MCF 10A (cell line): ENCODE results near the gene WDFY3. TPM values are rescaled to one million over a fixed set of nuclear protein-coding genes. Genes with fewer than 3 reads are reported as not detected.

Experiments
- BruUV-seq: library from RNA; stranded (reverse); fragments of 400-500 nt; replicated peaks from 2 replicates; lab custom pipeline; 2021; lab: Mats Ljungman, UMichigan
- CTCF ChIA-PET: fragments of 300-600 bp; sonication (Branson Sonifier 250); formaldehyde crosslinking; extraction: SDS; loops from one replicate; lab custom pipeline; 2021; ENCODE audit warnings: antibody characterized with exemption, inconsistent platforms; lab: Yijun Ruan, JAX
- POLR2A ChIA-PET: fragments of 300-600, 350-650 bp; sonication (Branson Sonifier 250); formaldehyde crosslinking; extraction: SDS; loops from one replicate; lab custom pipeline; 2020; ENCODE audit warnings: antibody characterized with exemption, inconsistent platforms; lab: Yijun Ruan, JAX
- DNase-seq: peaks from one replicate; pipeline ENCODE4 v3.0.0-alpha.2; 2018; ENCODE audit not compliant: unreplicated experiment
- H3K27ac Mint-ChIP-seq: one replicate; pipeline ENCODE4 v1.8.0; 2022; ENCODE audit warnings: mild to moderate bottlenecking, low read depth, mixed read lengths; ENCODE audit not compliant: unreplicated experiment
- H3K27me3 Mint-ChIP-seq: one replicate; pipeline ENCODE4 v1.8.0; 2022; ENCODE audit warnings: mixed read lengths; ENCODE audit not compliant: insufficient read depth, unreplicated experiment
- H3K36me3 Mint-ChIP-seq: one replicate; pipeline ENCODE4 v1.8.0; 2022; ENCODE audit warnings: mild to moderate bottlenecking, moderate library complexity, mixed read lengths; ENCODE audit not compliant: insufficient read depth, unreplicated experiment
- H3K4me1 Mint-ChIP-seq: one replicate; pipeline ENCODE4 v1.8.0; 2022; ENCODE audit warnings: mixed read lengths; ENCODE audit not compliant: insufficient read depth, unreplicated experiment
- H3K4me3 Mint-ChIP-seq: one replicate; pipeline ENCODE4 v1.8.0; 2022; ENCODE audit warnings: mild to moderate bottlenecking, moderate library complexity, mixed read lengths; ENCODE audit not compliant: unreplicated experiment
- H3K9me3 Mint-ChIP-seq: one replicate; pipeline ENCODE4 v1.8.0; 2022; ENCODE audit warnings: mixed read lengths; ENCODE audit not compliant: unreplicated experiment
- intact Hi-C: fragments of 100-400 bp; cut with micrococcal nuclease; formaldehyde crosslinking; loops from 2 replicates; pipeline ENCODE4 v1.14.1; 2022
- total RNA-seq: library from RNA; stranded (reverse); gene quantifications from 2 replicates; pipeline ENCODE4 v1.2.3, GENCODE V29; 2022
- TF ChIP-seq, protein P1 (sequence below): fragments of 200-600 bp; IDR thresholded peaks from one replicate; pipeline ENCODE4 v1.8.0; 2022; ENCODE audit warnings: antibody characterized with exemption, mild to moderate bottlenecking; ENCODE audit not compliant: unreplicated experiment

Gene WDFY3
- total RNA-seq, 1 experiment from 2014 or later, result 90.7 TPM

DNA sequence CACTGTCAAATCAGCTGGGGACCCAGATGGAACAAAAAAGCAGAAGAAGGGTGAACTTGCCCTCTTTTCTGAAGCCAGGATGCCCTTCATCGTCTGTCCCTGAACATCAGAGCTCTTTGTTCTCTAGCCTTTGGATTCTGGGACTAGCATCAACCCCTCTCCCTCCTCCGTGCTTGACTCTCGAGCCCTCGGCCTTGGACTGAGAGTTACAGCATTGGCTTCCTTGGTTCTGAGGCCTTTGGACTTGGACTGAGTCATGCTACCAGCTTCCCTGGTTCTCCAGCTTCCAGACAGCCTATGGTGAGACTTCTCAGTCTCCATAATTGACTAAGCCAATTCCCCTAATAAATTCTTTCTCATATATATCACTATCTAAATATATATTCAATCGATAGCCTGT, 38.4 kb downstream of the WDFY3 start:
- Mint-ChIP-seq H3K27me3 (no peaks in the 10 kb centered on the region), H3K4me1 (peaks cover 7% of the 10 kb centered on the region), H3K36me3 (peaks cover 9% of the 10 kb centered on the region), H3K4me3 (no peak overlapping the region), H3K9me3 (no peaks in the 10 kb centered on the region), H3K27ac (no peak overlapping the region)
- intact Hi-C loops, result no loop called here
- ChIA-PET POLR2A (interaction anchor here (0.9 kb wide), 1 partner anchor 10 kb away, joined by 3 read pairs; no protein-coding TSS in a partner anchor), CTCF (interaction anchor here (0.6 to 1.5 kb wide), 3 partner anchors 8 to 156 kb away, joined by 3 to 6 read pairs (median 3); no protein-coding TSS in a partner anchor)
- TF ChIP-seq, protein P1, sequence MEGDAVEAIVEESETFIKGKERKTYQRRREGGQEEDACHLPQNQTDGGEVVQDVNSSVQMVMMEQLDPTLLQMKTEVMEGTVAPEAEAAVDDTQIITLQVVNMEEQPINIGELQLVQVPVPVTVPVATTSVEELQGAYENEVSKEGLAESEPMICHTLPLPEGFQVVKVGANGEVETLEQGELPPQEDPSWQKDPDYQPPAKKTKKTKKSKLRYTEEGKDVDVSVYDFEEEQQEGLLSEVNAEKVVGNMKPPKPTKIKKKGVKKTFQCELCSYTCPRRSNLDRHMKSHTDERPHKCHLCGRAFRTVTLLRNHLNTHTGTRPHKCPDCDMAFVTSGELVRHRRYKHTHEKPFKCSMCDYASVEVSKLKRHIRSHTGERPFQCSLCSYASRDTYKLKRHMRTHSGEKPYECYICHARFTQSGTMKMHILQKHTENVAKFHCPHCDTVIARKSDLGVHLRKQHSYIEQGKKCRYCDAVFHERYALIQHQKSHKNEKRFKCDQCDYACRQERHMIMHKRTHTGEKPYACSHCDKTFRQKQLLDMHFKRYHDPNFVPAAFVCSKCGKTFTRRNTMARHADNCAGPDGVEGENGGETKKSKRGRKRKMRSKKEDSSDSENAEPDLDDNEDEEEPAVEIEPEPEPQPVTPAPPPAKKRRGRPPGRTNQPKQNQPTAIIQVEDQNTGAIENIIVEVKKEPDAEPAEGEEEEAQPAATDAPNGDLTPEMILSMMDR, result no peak
- no peak for DNase-seq
- BruUV-seq, result no TSS peak

DNA sequence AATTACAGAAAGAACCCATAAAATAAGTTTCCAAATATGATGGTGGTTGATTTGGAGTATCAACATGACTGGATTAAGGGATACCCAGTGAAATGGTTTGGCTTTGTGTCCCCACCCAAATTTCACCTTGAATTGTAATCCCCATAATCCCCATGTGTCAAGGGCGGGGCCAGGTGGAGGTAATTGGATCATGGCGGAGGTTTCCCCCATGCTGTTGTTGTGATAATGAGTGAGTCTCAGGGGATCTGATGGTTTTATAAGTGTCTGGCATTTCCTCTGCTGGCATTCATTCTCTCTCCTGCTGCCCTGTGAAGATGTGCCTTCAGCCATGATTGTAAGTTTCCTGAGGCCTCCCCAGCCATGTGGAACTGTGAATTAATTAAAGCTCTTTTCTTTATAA, 39.1 kb downstream of the WDFY3 start:
- ChIA-PET POLR2A (no interaction called here), CTCF (interaction anchor here (0.7 kb wide), 1 partner anchor 130 kb away, joined by 6 read pairs; no protein-coding TSS in a partner anchor)
- Mint-ChIP-seq H3K36me3 (peaks cover 9% of the 10 kb centered on the region), H3K27ac (no peak overlapping the region), H3K4me3 (no peak overlapping the region), H3K9me3 (no peaks in the 10 kb centered on the region), H3K27me3 (no peaks in the 10 kb centered on the region), H3K4me1 (peaks cover 7% of the 10 kb centered on the region)
- BruUV-seq, result no TSS peak
- intact Hi-C loops, result no loop called here
- DNase-seq, result no peak
- TF ChIP-seq, protein P1, result no peak

DNA sequence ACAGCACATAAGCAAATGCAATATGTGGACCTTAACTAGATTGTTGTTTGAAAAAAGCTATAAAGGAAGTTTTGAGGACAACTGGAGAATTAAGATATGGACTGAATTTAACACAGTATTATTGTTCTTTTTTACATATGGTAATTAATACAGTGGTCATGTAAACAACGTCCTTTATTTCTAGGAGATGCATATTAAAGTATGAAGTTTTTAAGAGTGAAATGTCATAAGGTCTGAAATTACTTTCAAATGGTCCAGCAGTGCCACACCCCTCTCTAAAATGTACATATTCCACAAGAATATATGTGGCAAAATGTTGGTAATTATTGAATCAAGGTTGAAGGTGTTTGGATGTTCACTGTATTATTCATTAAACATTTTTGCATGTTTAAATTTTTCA, 40.9 kb downstream of the WDFY3 start:
- Mint-ChIP-seq H3K36me3 (peaks cover 9% of the 10 kb centered on the region), H3K27me3 (no peaks in the 10 kb centered on the region), H3K27ac (no peak overlapping the region), H3K9me3 (no peaks in the 10 kb centered on the region), H3K4me1 (peaks cover 15% of the 10 kb centered on the region), H3K4me3 (no peak overlapping the region)
- CTCF ChIA-PET, result no interaction called here
- intact Hi-C loops, result no loop called here
- no peak for DNase-seq
- TF ChIP-seq, protein P1, result no peak
- POLR2A ChIA-PET, result no interaction called here
- BruUV-seq, result no TSS peak

DNA sequence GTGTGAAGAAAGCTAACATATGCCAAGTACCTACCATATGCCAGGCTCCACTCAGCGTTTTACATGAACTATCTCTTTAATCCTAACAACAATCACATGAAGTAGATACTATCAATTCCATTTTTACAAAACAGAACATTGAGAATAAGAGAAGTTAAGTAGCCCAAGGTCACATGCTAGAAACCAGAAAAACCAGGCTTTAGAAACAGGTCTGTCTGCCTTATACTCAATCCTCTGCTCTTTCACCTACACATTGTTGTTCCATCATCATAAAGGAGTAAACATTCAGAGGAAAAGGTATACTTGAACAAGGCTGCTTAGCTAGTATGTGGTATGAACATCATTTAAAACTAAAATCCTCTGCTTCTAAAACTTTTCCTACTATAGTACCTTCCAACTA, 42.1 kb downstream of the WDFY3 start:
- no TSS peak for BruUV-seq
- no peak for DNase-seq
- no peak overlapping the region for H3K27ac Mint-ChIP-seq
- H3K4me1 Mint-ChIP-seq, result peaks cover 26% of the 10 kb centered on the region
- POLR2A ChIA-PET, result interaction anchor here (1.1 to 4.4 kb wide), 3 partner anchors 9 to 42 kb away, joined by 4 to 15 read pairs (median 6); partner anchors contain the start of gene WDFY3
- CTCF ChIA-PET, result interaction anchor here (1.0 kb wide), 1 partner anchor 11 kb away, joined by 4 read pairs; no protein-coding TSS in a partner anchor
- no peaks in the 10 kb centered on the region for H3K9me3 Mint-ChIP-seq
- no peaks in the 10 kb centered on the region for H3K27me3 Mint-ChIP-seq
- peaks cover 13% of the 10 kb centered on the region for H3K36me3 Mint-ChIP-seq
- intact Hi-C loops, result loop anchor here (5.0 kb wide), 1 partner anchor 43 kb away; the partner anchor contains the start of gene WDFY3
- no peak overlapping the region for H3K4me3 Mint-ChIP-seq
- TF ChIP-seq, protein P1, result no peak
